ENCODE data around the gene LRFN3.

Gene LRFN3

DNA sequence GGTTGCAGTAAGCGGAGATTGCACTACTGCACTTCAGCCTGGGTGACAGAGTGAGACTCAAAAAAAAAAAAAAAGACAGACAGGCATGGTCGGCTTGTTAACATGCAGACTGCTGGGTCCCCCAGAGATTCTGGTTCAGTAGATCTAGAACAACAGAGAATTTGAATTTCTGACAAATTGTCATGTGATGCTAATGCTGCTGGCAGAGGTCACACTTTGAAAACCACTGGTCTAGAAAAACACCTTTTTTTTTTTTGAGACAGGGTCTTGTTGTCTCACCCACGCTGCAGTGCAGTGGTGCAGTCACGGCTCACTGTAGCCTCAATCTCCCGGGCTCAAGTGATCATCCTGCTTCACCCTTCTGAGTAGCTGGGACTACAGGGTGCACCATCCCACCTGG is 7.7 kb upstream of the LRFN3 start:
- TF ChIP-seq SNAI2 (CRISPR knock-in tag; IDR thresholded peaks at IDR 0.05): no peak
- no peak for TF ChIP-seq ESRRG (CRISPR knock-in tag; IDR thresholded peaks at IDR 0.05)
- TF ChIP-seq, protein P1, sequence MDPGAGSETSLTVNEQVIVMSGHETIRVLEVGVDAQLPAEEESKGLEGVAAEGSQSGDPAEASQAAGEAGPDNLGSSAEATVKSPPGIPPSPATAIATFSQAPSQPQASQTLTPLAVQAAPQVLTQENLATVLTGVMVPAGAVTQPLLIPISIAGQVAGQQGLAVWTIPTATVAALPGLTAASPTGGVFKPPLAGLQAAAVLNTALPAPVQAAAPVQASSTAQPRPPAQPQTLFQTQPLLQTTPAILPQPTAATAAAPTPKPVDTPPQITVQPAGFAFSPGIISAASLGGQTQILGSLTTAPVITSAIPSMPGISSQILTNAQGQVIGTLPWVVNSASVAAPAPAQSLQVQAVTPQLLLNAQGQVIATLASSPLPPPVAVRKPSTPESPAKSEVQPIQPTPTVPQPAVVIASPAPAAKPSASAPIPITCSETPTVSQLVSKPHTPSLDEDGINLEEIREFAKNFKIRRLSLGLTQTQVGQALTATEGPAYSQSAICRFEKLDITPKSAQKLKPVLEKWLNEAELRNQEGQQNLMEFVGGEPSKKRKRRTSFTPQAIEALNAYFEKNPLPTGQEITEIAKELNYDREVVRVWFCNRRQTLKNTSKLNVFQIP (CRISPR knock-in tag; IDR thresholded peaks at IDR 0.05; ENCODE audit: borderline replicate concordance, low read depth): no peak
- TF ChIP-seq, protein P2, sequence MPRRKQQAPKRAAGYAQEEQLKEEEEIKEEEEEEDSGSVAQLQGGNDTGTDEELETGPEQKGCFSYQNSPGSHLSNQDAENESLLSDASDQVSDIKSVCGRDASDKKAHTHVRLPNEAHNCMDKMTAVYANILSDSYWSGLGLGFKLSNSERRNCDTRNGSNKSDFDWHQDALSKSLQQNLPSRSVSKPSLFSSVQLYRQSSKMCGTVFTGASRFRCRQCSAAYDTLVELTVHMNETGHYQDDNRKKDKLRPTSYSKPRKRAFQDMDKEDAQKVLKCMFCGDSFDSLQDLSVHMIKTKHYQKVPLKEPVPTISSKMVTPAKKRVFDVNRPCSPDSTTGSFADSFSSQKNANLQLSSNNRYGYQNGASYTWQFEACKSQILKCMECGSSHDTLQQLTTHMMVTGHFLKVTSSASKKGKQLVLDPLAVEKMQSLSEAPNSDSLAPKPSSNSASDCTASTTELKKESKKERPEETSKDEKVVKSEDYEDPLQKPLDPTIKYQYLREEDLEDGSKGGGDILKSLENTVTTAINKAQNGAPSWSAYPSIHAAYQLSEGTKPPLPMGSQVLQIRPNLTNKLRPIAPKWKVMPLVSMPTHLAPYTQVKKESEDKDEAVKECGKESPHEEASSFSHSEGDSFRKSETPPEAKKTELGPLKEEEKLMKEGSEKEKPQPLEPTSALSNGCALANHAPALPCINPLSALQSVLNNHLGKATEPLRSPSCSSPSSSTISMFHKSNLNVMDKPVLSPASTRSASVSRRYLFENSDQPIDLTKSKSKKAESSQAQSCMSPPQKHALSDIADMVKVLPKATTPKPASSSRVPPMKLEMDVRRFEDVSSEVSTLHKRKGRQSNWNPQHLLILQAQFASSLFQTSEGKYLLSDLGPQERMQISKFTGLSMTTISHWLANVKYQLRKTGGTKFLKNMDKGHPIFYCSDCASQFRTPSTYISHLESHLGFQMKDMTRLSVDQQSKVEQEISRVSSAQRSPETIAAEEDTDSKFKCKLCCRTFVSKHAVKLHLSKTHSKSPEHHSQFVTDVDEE (CRISPR knock-in tag; IDR thresholded peaks at IDR 0.05): no peak
- TF ChIP-seq PPARA (CRISPR knock-in tag; IDR thresholded peaks at IDR 0.05; ENCODE audit: borderline replicate concordance): no peak
- TF ChIP-seq ZNF565 (CRISPR knock-in tag; conservative IDR thresholded peaks at IDR 0.05; ENCODE audit: low read depth): no peak
- TF ChIP-seq RARB (CRISPR knock-in tag; IDR thresholded peaks at IDR 0.05): no peak
- no peak for TF ChIP-seq TCF4 (CRISPR knock-in tag; IDR thresholded peaks at IDR 0.05; ENCODE audit: borderline replicate concordance)
- TF ChIP-seq BACH2 (CRISPR knock-in tag; IDR thresholded peaks at IDR 0.05; ENCODE audit: borderline replicate concordance): no peak
- no peak for TF ChIP-seq ZFP30 (CRISPR knock-in tag; IDR thresholded peaks at IDR 0.05)
- ATAC-seq: no peak

DNA sequence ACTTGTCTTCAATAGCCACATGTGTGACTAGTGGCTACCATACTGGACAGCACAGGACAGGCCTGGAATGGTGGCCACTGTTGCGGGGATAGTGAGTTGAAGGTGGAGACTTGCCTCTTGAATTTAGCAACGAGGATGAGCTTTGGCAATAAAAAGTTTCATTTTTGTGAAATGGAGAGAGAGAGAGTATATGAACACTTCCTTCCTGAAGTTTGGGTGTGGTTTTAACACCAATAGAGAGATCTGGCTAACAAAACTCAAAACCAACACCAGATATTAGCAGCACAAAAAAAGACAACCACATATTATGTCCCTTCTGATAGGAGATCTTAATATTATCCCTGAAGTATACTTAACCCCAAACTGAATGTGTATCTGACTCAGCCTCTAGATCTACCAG is 6.3 kb upstream of the LRFN3 start:
- no peak for ATAC-seq
- TF ChIP-seq ARNTL (CRISPR knock-in tag; IDR thresholded peaks at IDR 0.05; ENCODE audit: borderline replicate concordance, low read depth) (no peak), SNAI2 (CRISPR knock-in tag; IDR thresholded peaks at IDR 0.05) (no peak), ISL1 (CRISPR knock-in tag; IDR thresholded peaks at IDR 0.05) (no peak), OSR1 (CRISPR knock-in tag; IDR thresholded peaks at IDR 0.05) (no peak), CSDC2 (CRISPR knock-in tag; IDR thresholded peaks at IDR 0.05) (no peak), RARB (CRISPR knock-in tag; IDR thresholded peaks at IDR 0.05) (no peak), ESRRG (CRISPR knock-in tag; IDR thresholded peaks at IDR 0.05) (no peak)
- TF ChIP-seq, protein P2 (CRISPR knock-in tag; IDR thresholded peaks at IDR 0.05): no peak
- TF ChIP-seq, protein P3, sequence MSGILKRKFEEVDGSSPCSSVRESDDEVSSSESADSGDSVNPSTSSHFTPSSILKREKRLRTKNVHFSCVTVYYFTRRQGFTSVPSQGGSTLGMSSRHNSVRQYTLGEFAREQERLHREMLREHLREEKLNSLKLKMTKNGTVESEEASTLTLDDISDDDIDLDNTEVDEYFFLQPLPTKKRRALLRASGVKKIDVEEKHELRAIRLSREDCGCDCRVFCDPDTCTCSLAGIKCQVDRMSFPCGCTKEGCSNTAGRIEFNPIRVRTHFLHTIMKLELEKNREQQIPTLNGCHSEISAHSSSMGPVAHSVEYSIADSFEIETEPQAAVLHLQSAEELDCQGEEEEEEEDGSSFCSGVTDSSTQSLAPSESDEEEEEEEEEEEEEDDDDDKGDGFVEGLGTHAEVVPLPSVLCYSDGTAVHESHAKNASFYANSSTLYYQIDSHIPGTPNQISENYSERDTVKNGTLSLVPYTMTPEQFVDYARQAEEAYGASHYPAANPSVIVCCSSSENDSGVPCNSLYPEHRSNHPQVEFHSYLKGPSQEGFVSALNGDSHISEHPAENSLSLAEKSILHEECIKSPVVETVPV (CRISPR knock-in tag; IDR thresholded peaks at IDR 0.05): no peak

DNA sequence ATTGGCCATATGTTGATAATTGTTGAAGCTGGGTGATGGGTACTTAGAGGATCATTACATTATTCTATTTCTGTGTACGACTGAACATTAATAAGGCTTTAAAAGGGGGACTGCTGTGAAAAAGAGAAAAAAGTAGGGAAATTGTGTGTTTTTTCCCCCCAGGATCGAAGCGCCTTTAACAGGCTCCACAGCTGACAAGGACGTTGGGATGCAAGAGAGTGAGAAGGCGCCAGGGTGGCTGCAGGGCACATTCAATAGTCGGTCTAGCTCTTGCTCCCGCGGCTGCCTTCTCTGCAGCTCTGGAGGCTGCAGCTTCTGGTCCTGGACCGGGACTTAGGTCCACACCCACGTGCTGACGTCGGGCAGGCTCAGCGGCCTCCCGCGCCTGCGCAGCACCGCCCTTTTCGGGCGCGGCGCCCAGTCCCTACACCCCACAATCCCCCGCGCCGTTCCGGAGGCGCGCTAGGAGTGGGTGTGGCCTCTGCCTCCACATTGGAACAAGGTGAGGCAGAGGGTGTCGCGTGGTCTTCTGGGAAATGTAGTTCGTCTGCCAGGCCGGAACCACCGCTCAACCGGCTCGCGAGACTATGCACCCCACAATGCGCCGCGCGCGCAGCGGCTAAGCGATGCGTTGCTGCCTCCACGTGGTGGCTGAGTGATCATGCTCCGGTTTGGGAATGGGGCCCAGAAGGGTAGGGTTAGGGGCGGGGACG is 4.9 kb upstream of the LRFN3 start:
- TF ChIP-seq ISL1 (CRISPR knock-in tag; IDR thresholded peaks at IDR 0.05): no peak
- TF ChIP-seq GLIS3 (CRISPR knock-in tag; IDR thresholded peaks at IDR 0.05): no peak
- TF ChIP-seq, protein P4, sequence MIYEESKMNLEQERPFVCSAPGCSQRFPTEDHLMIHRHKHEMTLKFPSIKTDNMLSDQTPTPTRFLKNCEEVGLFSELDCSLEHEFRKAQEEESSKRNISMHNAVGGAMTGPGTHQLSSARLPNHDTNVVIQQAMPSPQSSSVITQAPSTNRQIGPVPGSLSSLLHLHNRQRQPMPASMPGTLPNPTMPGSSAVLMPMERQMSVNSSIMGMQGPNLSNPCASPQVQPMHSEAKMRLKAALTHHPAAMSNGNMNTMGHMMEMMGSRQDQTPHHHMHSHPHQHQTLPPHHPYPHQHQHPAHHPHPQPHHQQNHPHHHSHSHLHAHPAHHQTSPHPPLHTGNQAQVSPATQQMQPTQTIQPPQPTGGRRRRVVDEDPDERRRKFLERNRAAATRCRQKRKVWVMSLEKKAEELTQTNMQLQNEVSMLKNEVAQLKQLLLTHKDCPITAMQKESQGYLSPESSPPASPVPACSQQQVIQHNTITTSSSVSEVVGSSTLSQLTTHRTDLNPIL (CRISPR knock-in tag; IDR thresholded peaks at IDR 0.05; ENCODE audit: low read depth): no peak
- ATAC-seq: peak; percentile 99

DNA sequence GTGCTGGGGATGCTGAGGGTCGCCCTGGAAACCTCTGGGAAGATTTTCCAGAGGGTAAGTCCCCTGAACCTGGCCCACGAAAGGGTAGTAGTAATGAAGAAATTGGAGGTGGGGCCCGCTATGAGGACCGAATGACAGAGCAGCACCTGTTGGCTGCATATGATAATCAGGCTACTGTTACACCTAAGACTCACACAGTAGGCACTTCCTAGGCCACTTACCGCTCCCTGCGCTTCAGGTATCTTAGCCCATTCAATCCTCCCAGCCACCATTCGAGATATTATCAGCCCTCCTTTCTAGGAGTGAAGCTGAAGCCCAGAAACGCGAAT is 4.3 kb upstream of the LRFN3 start:
- ATAC-seq: no peak; the same call in 2 of the 3 replicates
- TF ChIP-seq ARNTL (CRISPR knock-in tag; IDR thresholded peaks at IDR 0.05; ENCODE audit: borderline replicate concordance, low read depth) (no peak), BACH2 (CRISPR knock-in tag; IDR thresholded peaks at IDR 0.05; ENCODE audit: borderline replicate concordance) (no peak), ESRRG (CRISPR knock-in tag; IDR thresholded peaks at IDR 0.05) (no peak)

All from SK-N-SH treated with all-trans-retinoic acid at 6 μM for 48 hours (cell line).